ENCODE results near the gene VAC14. TPM values are rescaled to one million over a fixed set of nuclear protein-coding genes. Genes with fewer than 3 reads are reported as not detected.

Gene VAC14
- total RNA-seq, 4 donors from 2014 or later = 43.4 to 69.4 (median 63.1) TPM

DNA sequence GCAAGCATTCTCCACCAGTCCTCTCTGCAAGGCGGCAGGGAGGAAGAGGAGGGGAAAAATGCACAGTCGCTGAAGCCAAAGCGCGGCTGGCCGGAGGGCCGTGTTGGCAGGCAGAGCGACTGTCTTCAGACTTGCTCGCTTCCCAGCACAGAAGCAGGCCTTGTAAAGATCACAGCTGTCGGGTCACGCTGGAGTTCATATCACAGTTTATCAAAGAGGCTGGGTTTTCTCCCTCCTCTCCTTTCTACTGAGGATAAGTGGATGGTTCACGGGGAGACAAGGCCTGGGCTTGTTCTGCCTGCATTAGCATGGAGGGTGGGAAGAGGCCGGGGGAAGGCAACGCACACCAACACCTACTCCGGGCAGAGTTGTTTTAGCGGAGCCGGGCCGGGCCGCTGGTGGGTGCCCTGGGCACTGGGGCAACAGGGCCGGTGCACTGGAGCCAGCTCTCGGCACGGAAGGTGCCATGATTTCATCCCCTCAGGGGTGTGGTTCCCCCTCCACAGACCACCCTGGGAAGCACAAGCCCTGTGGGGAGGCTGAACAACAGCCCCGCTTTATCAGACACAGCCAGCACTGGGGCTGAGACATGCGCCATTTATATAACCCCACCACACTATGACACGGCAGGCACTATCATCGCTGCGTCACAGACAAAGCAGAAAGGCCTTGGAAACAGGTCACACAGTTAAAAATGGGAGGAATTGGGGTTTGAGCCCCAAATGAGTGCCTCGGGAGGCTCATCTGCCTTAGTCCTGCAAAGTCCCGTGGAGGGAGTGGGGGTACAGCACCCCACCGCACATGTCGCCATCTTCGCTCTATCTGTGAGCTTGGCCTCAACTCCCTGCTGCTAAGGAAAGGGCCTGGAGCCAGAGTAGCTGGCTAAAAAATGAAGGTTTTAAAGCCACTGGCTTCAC lies 74.8 kb downstream of the VAC14 start:
- H3K4me3 ChIP-seq (replicated peaks in 1 of 3) = no peak overlapping the region
- H3K4me1 ChIP-seq = peaks cover 16 to 23% of the 10 kb centered on the region in 2 donors
- intact Hi-C loops (cut with DNase I) = no loop called here

DNA sequence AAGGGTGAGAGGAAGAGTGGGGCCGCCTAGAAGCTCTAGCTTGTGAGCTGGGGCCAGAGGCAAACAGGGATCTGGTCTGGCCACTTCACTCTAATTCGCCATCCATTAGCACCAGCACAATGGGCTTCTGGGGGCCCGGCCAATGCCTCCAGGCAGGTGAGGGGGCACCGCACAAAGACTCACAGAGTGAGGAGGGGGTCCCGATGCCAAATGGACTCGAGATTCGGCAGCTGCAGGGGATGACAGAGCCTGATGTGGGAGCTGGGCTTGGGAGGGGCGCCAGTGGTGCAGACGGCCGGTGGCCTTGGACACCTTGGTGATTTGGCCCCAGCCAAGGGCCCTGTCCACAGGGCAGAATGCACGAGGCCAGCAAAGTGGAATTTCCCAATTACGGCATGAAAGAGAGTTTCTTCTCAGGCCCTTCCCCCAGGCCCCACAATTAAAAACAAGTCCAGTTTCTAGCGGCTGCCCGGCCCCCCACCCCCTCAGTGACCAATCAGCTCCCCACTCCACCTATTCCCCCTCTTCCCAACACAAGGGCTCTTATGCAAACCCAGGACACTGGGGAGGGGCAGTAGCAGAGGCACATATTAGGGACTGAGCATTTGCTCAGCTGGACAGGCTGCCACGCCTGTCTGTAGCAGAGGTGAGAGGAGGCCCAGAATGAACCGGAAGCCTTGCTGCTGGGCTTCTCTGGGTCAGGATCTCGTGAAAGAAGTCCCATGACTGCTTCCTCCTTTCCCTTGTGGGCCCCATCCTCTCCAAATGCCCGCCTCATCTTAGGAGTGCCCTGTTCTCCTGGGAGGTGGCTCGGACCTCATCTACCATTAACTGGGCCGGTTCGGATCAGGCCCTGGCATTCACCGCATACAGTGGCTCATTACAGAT lies 75.7 kb downstream of the VAC14 start:
- DNase-seq = peak; percentile 70 to 79
- no peaks in the 10 kb centered on the region for H3K27me3 ChIP-seq
- H3K36me3 ChIP-seq = peaks cover 0 to 2% of the 10 kb centered on the region in 2 donors
- WGBS, 2 donors = 49 to 52% methylated on average over 13 to 22 of the region's 22 CpGs
- peaks cover 16 to 23% of the 10 kb centered on the region in 2 donors for H3K4me1 ChIP-seq
- H3K27ac ChIP-seq = peak overlapping the region; percentile 82 to 88 (median 84)
- intact Hi-C loops (cut with DNase I) = no loop called here
- H3K4me3 ChIP-seq (replicated peaks in 1 of 3) = no peak overlapping the region
- TF ChIP-seq, protein P1, sequence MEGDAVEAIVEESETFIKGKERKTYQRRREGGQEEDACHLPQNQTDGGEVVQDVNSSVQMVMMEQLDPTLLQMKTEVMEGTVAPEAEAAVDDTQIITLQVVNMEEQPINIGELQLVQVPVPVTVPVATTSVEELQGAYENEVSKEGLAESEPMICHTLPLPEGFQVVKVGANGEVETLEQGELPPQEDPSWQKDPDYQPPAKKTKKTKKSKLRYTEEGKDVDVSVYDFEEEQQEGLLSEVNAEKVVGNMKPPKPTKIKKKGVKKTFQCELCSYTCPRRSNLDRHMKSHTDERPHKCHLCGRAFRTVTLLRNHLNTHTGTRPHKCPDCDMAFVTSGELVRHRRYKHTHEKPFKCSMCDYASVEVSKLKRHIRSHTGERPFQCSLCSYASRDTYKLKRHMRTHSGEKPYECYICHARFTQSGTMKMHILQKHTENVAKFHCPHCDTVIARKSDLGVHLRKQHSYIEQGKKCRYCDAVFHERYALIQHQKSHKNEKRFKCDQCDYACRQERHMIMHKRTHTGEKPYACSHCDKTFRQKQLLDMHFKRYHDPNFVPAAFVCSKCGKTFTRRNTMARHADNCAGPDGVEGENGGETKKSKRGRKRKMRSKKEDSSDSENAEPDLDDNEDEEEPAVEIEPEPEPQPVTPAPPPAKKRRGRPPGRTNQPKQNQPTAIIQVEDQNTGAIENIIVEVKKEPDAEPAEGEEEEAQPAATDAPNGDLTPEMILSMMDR (IDR thresholded peaks at IDR 0.05) = no peak
- peak in 1 of 2 donors; percentile 39 for TF ChIP-seq POLR2A (IDR thresholded peaks at IDR 0.05)
- no peaks in the 10 kb centered on the region for H3K9me3 ChIP-seq

More for the DNA sequence above, 74.8 kb downstream of the VAC14 start:
- Histone ChIP-seq H3K27ac (peak overlapping the region; percentile 82 to 88 (median 84)), H3K9me3 (no peaks in the 10 kb centered on the region), H3K36me3 (peaks cover 4 to 7% of the 10 kb centered on the region in 2 donors), H3K27me3 (no peaks in the 10 kb centered on the region)
- peak; percentile 63 to 66 for DNase-seq
- 48 to 76% methylated on average over 18 to 31 of the region's 31 CpGs for WGBS, 2 donors
- TF ChIP-seq POLR2A (IDR thresholded peaks at IDR 0.05) = no peak
- TF ChIP-seq, protein P1 (IDR thresholded peaks at IDR 0.05) = no peak

DNA sequence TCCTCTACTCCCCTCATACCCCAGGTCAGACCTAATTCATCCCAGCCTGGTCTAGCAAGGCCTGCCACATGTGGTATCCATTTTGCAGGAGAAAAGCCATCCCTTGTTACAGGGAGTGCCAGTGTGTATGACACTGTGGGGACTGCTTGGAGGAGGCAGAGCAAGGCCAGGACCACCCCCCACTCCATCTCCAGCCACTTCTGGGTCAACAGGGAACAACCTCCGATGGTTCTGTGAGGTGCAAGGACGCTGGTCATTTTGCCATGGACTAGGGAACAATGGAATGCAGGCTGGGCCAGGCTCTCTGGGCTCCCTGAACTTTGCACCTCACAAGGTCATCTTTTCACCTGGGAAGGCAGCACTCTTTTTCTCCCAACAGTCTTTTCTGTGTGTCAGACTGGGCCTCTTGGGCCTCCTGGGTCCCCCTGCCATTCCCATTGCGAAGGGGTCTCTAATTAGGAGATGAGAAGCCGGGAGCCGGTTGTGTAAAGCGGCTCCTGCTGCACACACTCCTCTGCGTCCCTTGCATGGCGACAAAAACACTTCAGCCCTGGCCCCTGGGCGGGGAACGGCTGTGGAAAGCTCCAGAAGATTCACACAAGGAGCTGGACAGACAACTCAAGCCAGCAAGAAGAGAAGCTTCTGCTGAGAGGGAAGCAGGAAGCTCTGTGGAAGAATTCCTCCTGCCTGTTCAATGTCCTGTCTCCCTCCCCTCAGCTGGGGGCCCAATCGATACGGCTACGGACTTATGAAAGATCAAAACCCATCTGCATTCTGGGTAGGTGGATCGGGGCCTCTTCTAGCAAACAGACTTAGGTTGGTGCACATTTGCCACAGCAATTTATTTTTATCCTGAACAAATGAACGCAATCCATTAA lies 76.6 kb downstream of the VAC14 start:
- Histone ChIP-seq H3K27me3 (no peaks in the 10 kb centered on the region), H3K27ac (peak overlapping the region; percentile 82 to 88 (median 84)), H3K36me3 (peaks cover 0 to 5% of the 10 kb centered on the region in 2 donors), H3K4me3 (replicated peaks in 1 of 3) (no peak overlapping the region), H3K4me1 (peaks cover 16 to 23% of the 10 kb centered on the region in 2 donors), H3K9me3 (no peaks in the 10 kb centered on the region)
- 87 to 91% methylated on average over 15 of the region's 15 CpGs for WGBS, 2 donors
- no peak for TF ChIP-seq POLR2A (IDR thresholded peaks at IDR 0.05)
- TF ChIP-seq, protein P1 (IDR thresholded peaks at IDR 0.05) = no peak
- DNase-seq = no peak
- intact Hi-C loops (cut with DNase I) = no loop called here

DNA sequence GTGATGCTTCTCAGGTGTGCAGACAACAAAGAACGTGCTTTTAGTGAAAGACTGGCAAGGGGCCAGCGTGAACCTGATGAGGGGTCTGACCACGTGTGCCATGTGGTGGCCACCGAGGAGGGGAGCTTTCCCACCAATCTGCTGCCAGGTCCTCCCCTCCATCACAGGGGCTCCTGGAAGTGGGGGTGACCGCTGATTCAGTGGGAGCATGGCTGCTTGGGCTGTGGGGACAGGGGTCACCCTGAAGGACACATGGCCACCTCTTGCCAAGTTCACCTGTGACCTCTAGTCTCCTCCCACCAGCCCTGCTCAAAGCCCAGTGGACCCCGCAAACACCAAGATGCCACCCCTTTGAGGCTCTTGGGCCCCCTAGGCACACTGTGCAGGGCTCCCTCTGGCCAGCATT lies 77.2 kb downstream of the VAC14 start:
- DNase-seq = no peak
- TF ChIP-seq, protein P1 (IDR thresholded peaks at IDR 0.05) = no peak
- no peak for TF ChIP-seq POLR2A (IDR thresholded peaks at IDR 0.05)
- no peaks in the 10 kb centered on the region for H3K27me3 ChIP-seq
- H3K36me3 ChIP-seq = peaks cover 0 to 5% of the 10 kb centered on the region in 2 donors
- no peak overlapping the region for H3K4me3 ChIP-seq (replicated peaks in 1 of 3)
- no peak overlapping the region for H3K27ac ChIP-seq
- intact Hi-C loops (cut with DNase I) = no loop called here
- H3K9me3 ChIP-seq = no peaks in the 10 kb centered on the region
- peaks cover 16 to 23% of the 10 kb centered on the region in 2 donors for H3K4me1 ChIP-seq
- 89 to 100% methylated on average over 2 to 4 of the region's 6 CpGs for WGBS, 2 donors
